HG02973 (cell line): ENCODE results near the gene HPSE2.
"Not testable (repeated sequence)": the region's sequence is repeated elsewhere in the genome, so short reads cannot be mapped to it uniquely, and the experiment has no call there.

Experiments used
- ATAC-seq: cut with Tn5 transposase; IDR thresholded peaks from one replicate; pipeline ENCODE4 v1.9.1; 2021; ENCODE audit warnings: moderate library complexity; ENCODE audit not compliant: unreplicated experiment

HPSE2 gene

GRCh38 chr10:99170116-99170675, 65.5 kb downstream of the HPSE2 start:
- ATAC-seq = no peak

- no peak for ATAC-seq
Observed at GRCh38 chr10:99161165-99161564, 74.5 kb downstream of the HPSE2 start.

GRCh38 chr10:99143651-99144050, 92.0 kb downstream of the HPSE2 start:
- ATAC-seq = no peak

GRCh38 chr10:99143011-99143410, 92.6 kb downstream of the HPSE2 start:
- ATAC-seq = no peak

- not testable (repeated sequence) for ATAC-seq
Observed at GRCh38 chr10:99132897-99133296, 102.8 kb downstream of the HPSE2 start.

- no peak for ATAC-seq
Observed at GRCh38 chr10:99125879-99126278, 109.8 kb downstream of the HPSE2 start.

GRCh38 chr10:99124376-99124775, 111.3 kb downstream of the HPSE2 start:
- no peak for ATAC-seq

- ATAC-seq = no peak
Observed at GRCh38 chr10:99123851-99124250, 111.8 kb downstream of the HPSE2 start.

- ATAC-seq = no peak
Observed at GRCh38 chr10:99123336-99123735, 112.3 kb downstream of the HPSE2 start.

GRCh38 chr10:99119258-99119748, 116.3 kb downstream of the HPSE2 start:
- ATAC-seq = no peak

GRCh38 chr10:99115703-99116102, 119.9 kb downstream of the HPSE2 start:
- ATAC-seq = no peak

- no peak for ATAC-seq
Observed at GRCh38 chr10:99085358-99085757, 150.3 kb downstream of the HPSE2 start.

- no peak for ATAC-seq
Observed at GRCh38 chr10:99084161-99084560, 151.5 kb downstream of the HPSE2 start.

- ATAC-seq = no peak
Observed at GRCh38 chr10:99080275-99080945, 155.2 kb downstream of the HPSE2 start.

- no peak for ATAC-seq
Observed at GRCh38 chr10:99062591-99062990, 173.1 kb downstream of the HPSE2 start.

- ATAC-seq = no peak
Observed at GRCh38 chr10:99058762-99059161, 176.9 kb downstream of the HPSE2 start.

- no peak for ATAC-seq
Observed at GRCh38 chr10:99057936-99058690, 177.5 kb downstream of the HPSE2 start.

- no peak for ATAC-seq
Observed at GRCh38 chr10:99045671-99046070, 190.0 kb downstream of the HPSE2 start.

- no peak for ATAC-seq
Observed at GRCh38 chr10:99042051-99042771, 193.4 kb downstream of the HPSE2 start.

- no peak for ATAC-seq
Observed at GRCh38 chr10:99041468-99041867, 194.2 kb downstream of the HPSE2 start.

GRCh38 chr10:99013885-99014284, 221.8 kb downstream of the HPSE2 start:
- ATAC-seq = no peak
